Hepatocyte (in vitro differentiated cells): ENCODE data around the gene JCAD. TPM values are rescaled to one million over a fixed set of nuclear protein-coding genes. Genes with fewer than 3 reads are reported as not detected.
"Not testable (repeated sequence)": the region's sequence is repeated elsewhere in the genome, so short reads cannot be mapped to it uniquely, and the experiment has no call there.

Experiments used
- DNase-seq: peaks from one replicate; pipeline ENCODE4 v3.0.0-alpha.2; 2016; ENCODE audit warnings: low spot score
- H2AFZ ChIP-seq: fragments of 200-600 bp; sonication (generic); 2 replicates; pipeline ENCODE4 v1.6.0; 2016; ENCODE audit warnings: antibody characterized with exemption, mild to moderate bottlenecking
- H3K27ac ChIP-seq: fragments of 200-600 bp; sonication (generic); 2 replicates; pipeline ENCODE4 v1.5.1; 2016; ENCODE audit warnings: mild to moderate bottlenecking
- H3K27me3 ChIP-seq: fragments of 200-600 bp; sonication (generic); 2 replicates; pipeline ENCODE4 v1.6.1; 2016
- H3K36me3 ChIP-seq: fragments of 200-600 bp; sonication (generic); replicated peaks from 2 replicates; pipeline ENCODE4 v1.5.1; 2016; ENCODE audit warnings: low read depth; ENCODE audit not compliant: insufficient read depth
- H3K4me1 ChIP-seq: fragments of 200-600 bp; sonication (generic); 2 replicates; pipeline ENCODE4 v1.5.1; 2016; ENCODE audit warnings: mild to moderate bottlenecking, moderate library complexity; ENCODE audit not compliant: insufficient read depth
- H3K4me2 ChIP-seq: fragments of 200-600 bp; sonication (generic); 2 replicates; pipeline ENCODE4 v1.6.0; 2016
- H3K4me3 ChIP-seq: fragments of 200-600 bp; sonication (generic); 2 replicates; pipeline ENCODE4 v1.5.1; 2016; ENCODE audit warnings: mild to moderate bottlenecking
- H3K79me2 ChIP-seq: fragments of 200-600 bp; sonication (generic); 2 replicates; pipeline ENCODE4 v1.6.0; 2017; ENCODE audit warnings: mild to moderate bottlenecking
- H3K9me2 ChIP-seq: fragments of 200-600 bp; sonication (generic); replicated peaks from 2 replicates; pipeline ENCODE4 v1.6.0; 2017; ENCODE audit warnings: mild to moderate bottlenecking; ENCODE audit not compliant: insufficient read depth
- H3K9me3 ChIP-seq: fragments of 200-600 bp; sonication (generic); 2 replicates; pipeline ENCODE4 v1.5.1; 2016; ENCODE audit warnings: low read depth, mild to moderate bottlenecking
- H4K20me1 ChIP-seq: fragments of 200-600 bp; sonication (generic); 2 replicates; pipeline ENCODE4 v1.6.0; 2016; ENCODE audit warnings: mild to moderate bottlenecking; ENCODE audit not compliant: insufficient read depth, poor library complexity, severe bottlenecking
- CTCF ChIP-seq: fragments of 200-600 bp; sonication (generic); IDR thresholded peaks from 2 replicates; pipeline ENCODE4 v1.5.1; 2016; ENCODE audit warnings: antibody characterized with exemption, mild to moderate bottlenecking; ENCODE audit not compliant: poor library complexity
- EZH2 ChIP-seq: fragments of 200-600 bp; sonication (generic); IDR thresholded peaks from 2 replicates; pipeline ENCODE4 v1.6.1; 2016; ENCODE audit warnings: antibody characterized with exemption, mild to moderate bottlenecking, borderline replicate concordance
- EZH2phosphoT487 ChIP-seq: fragments of 200-600 bp; sonication (generic); IDR thresholded peaks from one replicate; pipeline ENCODE4 v1.6.1; 2018; ENCODE audit warnings: antibody characterized with exemption, mild to moderate bottlenecking, low read depth, moderate library complexity; ENCODE audit not compliant: unreplicated experiment, severe bottlenecking
- WGBS: methylation state at CpG from one replicate; pipeline ENCODE4 v1.1.6; 2016; ENCODE audit warnings: low lambda C conversion rate; ENCODE audit errors: missing lambda C conversion rate; 5-methylcytosine and 5-hydroxymethylcytosine counted together
- polyA plus RNA-seq: library from polyadenylated mRNA; unstranded; fragments of >200 nt; fragmentation: Nextera tagmentation; extraction: Ambion mirVana; gene quantifications from 2 replicates; pipeline ENCODE4 v1.2.1, GENCODE V29; 2016
- total RNA-seq: library from RNA; depleted of rRNA; stranded (reverse); fragments of >200 nt; gene quantifications from 2 replicates; pipeline ENCODE4 v1.2.3, GENCODE V29; 2014

The JCAD gene
- total and polyA plus RNA-seq, 2 experiments from 2014 or later = 7.0 to 12.8 TPM

- Histone ChIP-seq H4K20me1 (no peaks in the 10 kb centered on the region), H3K79me2 (no peaks in the 10 kb centered on the region), H3K36me3 (no peaks in the 10 kb centered on the region), H3K9me3 (no peaks in the 10 kb centered on the region), H3K4me2 (no peak overlapping the region), H3K4me1 (peaks cover 7% of the 10 kb centered on the region), H3K27ac (no peak overlapping the region), H3K9me2 (no peaks in the 10 kb centered on the region), H2AFZ (no peak overlapping the region), H3K4me3 (no peak overlapping the region), H3K27me3 (no peaks in the 10 kb centered on the region)
- no peak for DNase-seq
- 55% methylated on average over 4 of the region's 4 CpGs for WGBS
- TF ChIP-seq EZH2phosphoT487 = no peak
- no peak for TF ChIP-seq CTCF
- no peak for TF ChIP-seq EZH2
Observed at GRCh38 chr10:30011956-30012647, 47.3 kb downstream of the JCAD start.

- Histone ChIP-seq H4K20me1 (no peaks in the 10 kb centered on the region), H3K4me2 (no peak overlapping the region), H3K36me3 (no peaks in the 10 kb centered on the region), H3K4me1 (peaks cover 7% of the 10 kb centered on the region), H3K79me2 (no peaks in the 10 kb centered on the region), H3K27me3 (no peaks in the 10 kb centered on the region), H3K9me3 (no peaks in the 10 kb centered on the region), H3K27ac (no peak overlapping the region), H3K9me2 (no peaks in the 10 kb centered on the region), H3K4me3 (no peak overlapping the region), H2AFZ (no peak overlapping the region)
- no peak for DNase-seq
- WGBS = 74% methylated on average over 8 of the region's 8 CpGs
- no peak for TF ChIP-seq EZH2
- TF ChIP-seq CTCF = no peak
- TF ChIP-seq EZH2phosphoT487 = no peak
Observed at GRCh38 chr10:30011396-30011795, 48.0 kb downstream of the JCAD start.

- 63% methylated on average over 3 of the region's 3 CpGs for WGBS
- Histone ChIP-seq H3K9me3 (no peaks in the 10 kb centered on the region), H3K79me2 (no peaks in the 10 kb centered on the region), H3K36me3 (no peaks in the 10 kb centered on the region), H3K27me3 (no peaks in the 10 kb centered on the region), H4K20me1 (no peaks in the 10 kb centered on the region), H2AFZ (no peak overlapping the region), H3K9me2 (no peaks in the 10 kb centered on the region), H3K4me1 (no peaks in the 10 kb centered on the region), H3K4me3 (no peak overlapping the region), H3K27ac (no peak overlapping the region), H3K4me2 (no peak overlapping the region)
- DNase-seq = no peak
- no peak for TF ChIP-seq CTCF
- no peak for TF ChIP-seq EZH2
Observed at GRCh38 chr10:30007406-30007805, 52.0 kb downstream of the JCAD start.

GRCh38 chr10:30006410-30006809, 53.0 kb downstream of the JCAD start:
- no peaks in the 10 kb centered on the region for H3K79me2 ChIP-seq
- no peak overlapping the region for H2AFZ ChIP-seq
- no peak for DNase-seq
- H3K9me2 ChIP-seq = no peaks in the 10 kb centered on the region
- WGBS = 71% methylated on average over 8 of the region's 8 CpGs
- no peaks in the 10 kb centered on the region for H3K27me3 ChIP-seq
- H3K4me3 ChIP-seq = no peak overlapping the region
- H4K20me1 ChIP-seq = no peaks in the 10 kb centered on the region
- H3K9me3 ChIP-seq = no peaks in the 10 kb centered on the region
- H3K4me1 ChIP-seq = peaks cover 3% of the 10 kb centered on the region
- no peak overlapping the region for H3K27ac ChIP-seq
- no peaks in the 10 kb centered on the region for H3K36me3 ChIP-seq
- no peak overlapping the region for H3K4me2 ChIP-seq
- TF ChIP-seq EZH2phosphoT487 (no peak), CTCF (no peak)

GRCh38 chr10:30005116-30005515, 54.3 kb downstream of the JCAD start:
- H3K4me3 ChIP-seq, DNase-seq, H3K79me2 ChIP-seq, H3K27ac ChIP-seq, H3K9me3 ChIP-seq, H3K27me3 ChIP-seq, H4K20me1 ChIP-seq, H3K9me2 ChIP-seq, H3K36me3 ChIP-seq, H3K4me1 ChIP-seq, H3K4me2 ChIP-seq, H2AFZ ChIP-seq: not testable (repeated sequence)
- 73% methylated on average over 1 of the region's 1 CpG for WGBS
